Measurements from ENCODE around the gene PRKCH.
"Not testable (repeated sequence)": the region's sequence is repeated elsewhere in the genome, so short reads cannot be mapped to it uniquely, and the experiment has no call there.

PRKCH gene

DNA sequence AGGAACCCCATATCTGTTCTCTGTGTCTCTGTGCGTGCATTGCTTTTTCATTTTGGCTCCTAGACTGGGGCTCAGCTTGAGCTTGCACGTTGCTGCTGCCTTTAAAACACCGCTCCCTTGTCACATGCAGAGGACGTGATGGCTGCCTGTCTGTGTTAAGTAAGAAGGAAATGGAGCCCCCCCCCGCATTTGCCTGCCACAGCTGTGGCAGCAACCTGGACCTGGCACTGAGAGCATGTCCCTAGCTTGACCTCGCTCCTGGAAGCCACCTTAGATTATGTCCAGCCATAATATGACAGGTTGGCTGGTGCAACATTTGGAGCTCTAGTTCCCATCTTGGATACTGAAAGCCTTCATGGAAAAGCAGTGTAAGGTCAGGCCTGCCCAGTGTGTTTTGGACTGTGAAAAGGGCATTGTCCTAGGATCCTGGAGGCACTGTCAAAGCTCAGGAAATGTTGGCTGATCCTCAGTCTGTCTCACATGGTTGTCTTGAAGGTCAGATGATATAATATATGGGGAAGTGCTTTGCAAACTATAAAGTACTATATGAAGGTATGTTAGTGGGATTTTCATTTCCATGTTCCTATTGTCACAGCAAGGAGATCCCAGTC lies 73.8 kb downstream of the PRKCH start:
- peak in 3 of 6 experiments; percentile 12 to 44 (median 37) for DNase-seq

DNA sequence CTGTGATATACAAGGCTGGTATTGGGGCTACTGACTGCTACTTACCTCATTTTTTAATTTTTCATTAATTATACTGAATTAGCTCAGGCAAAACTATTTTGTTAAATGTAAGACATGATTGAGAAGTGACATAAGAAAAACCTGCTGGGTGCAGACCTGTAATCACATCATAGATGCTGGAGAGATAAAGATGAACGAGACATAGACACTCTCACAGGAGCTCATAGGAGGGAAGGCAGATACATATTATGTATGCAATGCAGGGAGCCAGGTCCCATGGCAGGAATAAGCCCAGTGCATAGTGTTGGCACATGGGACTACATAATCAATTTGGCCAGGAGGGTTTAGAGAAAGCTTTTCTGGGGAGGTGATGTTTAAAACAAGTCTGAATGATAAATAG lies 74.9 kb downstream of the PRKCH start:
- no peak for DNase-seq

GRCh38 chr14:61396694-61397093 lies 75.3 kb downstream of the PRKCH start:
- no peak for DNase-seq

GRCh38 chr14:61397615-61398014 lies 76.2 kb downstream of the PRKCH start:
- no peak for DNase-seq

GRCh38 chr14:61398221-61398620 lies 76.8 kb downstream of the PRKCH start:
- no peak for DNase-seq

- DNase-seq, result no peak
Measured at GRCh38 chr14:61399365-61399764, 78.0 kb downstream of the PRKCH start.

DNA sequence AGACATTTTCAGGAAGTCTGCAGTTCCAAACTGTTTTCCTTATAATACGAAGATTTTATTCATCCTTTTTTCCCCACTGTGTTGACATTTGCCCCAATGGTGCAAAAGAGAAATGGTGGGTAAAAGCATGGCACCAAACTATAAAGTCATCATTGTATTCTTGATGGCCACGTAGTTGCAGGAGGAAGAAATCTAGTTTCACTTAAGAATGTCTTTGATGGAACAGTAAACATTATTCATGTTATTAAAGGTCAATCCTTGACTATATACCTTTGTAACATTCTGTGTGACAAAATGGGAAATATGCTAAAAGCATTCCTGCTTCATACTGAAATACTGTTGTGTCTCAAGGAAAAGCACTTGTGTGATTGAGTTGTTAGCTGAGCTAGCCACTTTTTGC lies 80.1 kb downstream of the PRKCH start:
- DNase-seq, result no peak

- DNase-seq, result peak in 3 of 6 experiments; percentile 62 to 76 (median 68)
Measured at GRCh38 chr14:61403411-61403810, 82.0 kb downstream of the PRKCH start.

- DNase-seq, result no peak
Measured at GRCh38 chr14:61404637-61405036, 83.3 kb downstream of the PRKCH start.

DNA sequence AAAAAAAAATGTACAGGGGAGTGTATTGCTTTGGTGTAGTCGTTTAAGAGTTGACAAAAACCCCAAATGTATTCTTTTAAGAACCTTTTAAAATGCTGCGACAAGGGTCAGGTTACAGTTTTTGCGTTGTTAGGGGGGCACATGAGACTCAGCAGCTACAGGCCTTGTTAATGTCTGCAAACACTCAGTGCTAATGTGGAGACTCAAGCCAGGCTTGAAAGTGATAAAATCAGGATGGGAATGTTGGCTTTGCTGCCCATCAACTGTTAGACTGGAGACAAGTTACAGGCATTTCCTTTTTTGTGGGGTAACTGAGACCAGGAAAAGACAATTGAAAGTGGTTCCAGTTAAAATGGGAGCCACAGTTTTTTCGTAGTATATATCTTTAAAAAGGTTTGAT lies 84.8 kb downstream of the PRKCH start:
- no peak for DNase-seq

DNA sequence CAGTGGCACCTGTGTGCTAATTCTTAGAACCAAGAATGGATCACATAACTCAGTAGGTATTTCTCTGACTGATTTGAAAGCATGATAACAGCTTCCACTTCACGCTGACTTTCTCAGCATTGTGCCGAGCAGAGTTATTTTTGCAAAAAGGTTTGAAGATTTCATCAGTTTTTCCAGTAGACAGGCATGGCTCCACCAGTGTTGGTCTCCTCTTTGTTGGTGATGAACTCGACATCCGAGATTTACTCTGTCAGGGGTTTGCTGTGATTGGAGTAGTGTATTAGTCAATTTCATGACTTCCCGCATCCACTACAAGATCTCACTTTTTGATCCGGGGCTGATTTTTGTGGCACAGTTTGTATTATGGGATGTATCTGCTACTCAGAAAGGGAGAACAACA lies 85.3 kb downstream of the PRKCH start:
- peak in 4 of 6 experiments; percentile 11 to 24 (median 16) for DNase-seq

GRCh38 chr14:61408498-61408897 lies 87.1 kb downstream of the PRKCH start:
- DNase-seq, result no peak

DNA sequence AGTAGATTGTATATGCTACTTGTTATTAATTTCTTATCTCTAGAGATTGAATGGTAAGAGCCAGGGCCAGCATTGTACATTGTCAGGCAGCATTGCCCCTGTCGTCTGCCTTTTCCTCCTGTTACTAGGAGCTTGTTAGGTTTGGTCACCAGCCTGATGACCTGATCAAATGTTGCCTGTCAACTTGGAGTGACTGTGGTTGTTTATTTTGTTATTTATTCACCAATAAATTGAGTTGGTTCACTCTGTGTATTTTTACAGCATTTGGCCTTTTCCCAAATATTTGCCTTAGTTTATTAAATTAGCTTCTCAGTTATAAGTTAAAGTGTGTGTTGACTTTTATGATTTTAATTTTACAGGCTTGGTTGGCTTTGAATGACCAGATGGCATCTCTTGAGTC lies 88.4 kb downstream of the PRKCH start:
- no peak for DNase-seq

- DNase-seq, result not testable (repeated sequence)
Measured at GRCh38 chr14:61415934-61416333, 94.6 kb downstream of the PRKCH start.

DNA sequence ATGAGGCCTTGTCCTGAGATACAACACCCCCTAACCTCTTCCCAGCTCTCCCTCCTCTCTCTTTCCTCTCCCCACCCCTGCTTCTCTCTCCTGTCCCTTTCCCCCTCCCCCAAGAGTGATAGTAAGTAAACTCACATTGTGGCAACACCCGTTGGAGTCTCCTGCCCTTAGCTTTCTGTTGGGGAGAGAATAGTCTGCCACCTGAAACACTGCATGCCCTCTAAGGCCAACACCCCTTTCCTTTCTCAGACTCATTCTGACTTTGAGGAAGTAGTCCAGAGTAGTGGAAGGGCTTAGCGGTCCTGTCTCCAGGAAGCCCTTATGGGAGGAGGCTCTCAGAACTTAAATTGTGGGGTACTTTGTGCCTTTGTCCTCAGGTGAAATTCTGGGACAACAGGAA lies 95.2 kb downstream of the PRKCH start:
- no peak for DNase-seq

GRCh38 chr14:61417141-61417540 lies 95.8 kb downstream of the PRKCH start:
- peak in 2 of 6 experiments; percentile 18 to 21 for DNase-seq

DNA sequence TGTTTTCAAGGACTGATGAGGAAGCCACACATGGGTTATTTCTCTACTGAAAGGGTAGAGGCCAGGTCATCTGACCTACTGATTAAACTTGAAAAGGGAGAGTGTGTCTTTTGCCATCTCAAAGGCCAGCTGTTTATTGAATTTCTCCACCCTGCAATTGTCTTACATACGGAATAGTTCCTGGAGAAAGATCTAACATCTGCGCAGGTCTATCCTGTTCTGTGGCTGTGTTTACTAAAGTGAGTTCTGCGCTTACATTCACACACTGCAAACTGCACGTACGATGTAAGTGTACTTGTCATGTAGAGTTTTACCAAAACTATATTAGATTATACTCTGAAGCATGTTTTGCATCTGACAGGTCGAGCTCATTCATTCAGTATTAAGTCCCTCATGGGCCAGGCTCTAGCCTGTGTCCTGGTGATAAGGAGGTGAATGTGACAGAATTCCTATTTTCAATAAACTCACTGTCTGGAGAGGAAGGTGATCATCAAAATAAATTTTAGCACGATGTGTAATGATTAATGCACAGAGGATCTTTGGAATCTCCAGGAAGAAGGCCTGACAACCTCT lies 96.6 kb downstream of the PRKCH start:
- DNase-seq, result no peak

DNA sequence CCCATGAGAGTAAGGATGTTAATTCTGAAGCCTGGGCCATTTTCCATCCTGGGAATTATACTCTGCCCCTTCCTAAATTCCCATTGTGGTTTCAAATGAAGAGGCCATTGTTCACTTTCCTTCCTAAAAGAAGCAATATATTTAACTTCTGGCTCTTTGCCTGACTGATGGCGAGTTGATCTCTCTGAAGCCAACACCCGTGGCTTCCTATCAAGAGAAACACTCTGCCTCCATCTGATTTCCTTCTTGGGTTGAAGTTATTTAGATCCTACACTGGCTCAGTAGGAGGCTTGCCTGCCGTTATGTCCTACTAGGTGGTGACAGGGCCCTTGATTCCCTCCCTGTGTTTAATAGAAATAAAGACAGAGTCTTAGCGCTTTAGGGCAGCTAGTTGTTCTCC lies 97.4 kb downstream of the PRKCH start:
- no peak for DNase-seq

- DNase-seq, result no peak
Measured at GRCh38 chr14:61419201-61419600, 97.8 kb downstream of the PRKCH start.

DNA sequence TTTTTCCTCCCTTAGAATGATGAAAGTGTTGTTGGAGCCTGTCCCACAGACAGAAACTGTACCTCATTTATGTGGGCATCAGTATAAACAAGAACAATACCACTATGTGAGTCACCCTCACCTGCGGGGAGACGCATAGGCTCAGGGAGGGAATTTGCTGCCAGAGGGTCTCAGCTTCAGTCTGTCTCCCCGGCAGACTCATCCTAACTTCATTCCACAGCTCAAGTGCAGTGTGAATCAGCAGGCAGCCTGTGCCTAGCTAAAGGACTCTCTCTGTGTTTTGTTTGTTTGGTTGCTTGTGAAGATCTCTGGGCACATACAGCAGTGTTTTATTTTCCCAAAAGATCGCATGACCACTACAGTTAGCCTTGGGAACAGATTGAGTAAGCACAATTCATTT lies 98.9 kb downstream of the PRKCH start:
- peak in 2 of 6 experiments; percentile 23 to 50 for DNase-seq

GRCh38 chr14:61421212-61421923 lies 100.0 kb downstream of the PRKCH start:
- DNase-seq, result no peak

- no peak for DNase-seq
Measured at GRCh38 chr14:61426048-61426447, 104.7 kb downstream of the PRKCH start.

DNA sequence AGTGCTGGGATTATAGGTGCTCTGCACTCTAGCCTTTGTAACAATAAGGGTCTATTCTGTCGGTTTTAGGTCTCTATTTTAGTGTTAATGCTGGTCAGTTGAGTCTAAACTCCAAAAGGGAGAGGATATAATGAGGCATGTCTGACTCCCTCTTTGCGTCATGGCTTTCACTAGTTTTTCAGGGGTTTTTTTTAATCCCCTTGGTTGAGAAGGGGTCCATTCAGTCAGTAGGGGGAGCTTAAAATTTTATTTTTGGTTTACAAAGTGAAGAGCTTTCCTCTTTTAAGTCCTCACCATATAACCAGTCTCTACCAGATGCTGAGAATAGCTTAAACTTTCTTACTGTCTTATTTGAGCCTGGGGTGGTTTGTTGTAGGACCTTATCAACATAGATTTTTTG lies 106.9 kb downstream of the PRKCH start:
- no peak for DNase-seq

GRCh38 chr14:61429316-61429715 lies 107.9 kb downstream of the PRKCH start:
- DNase-seq, result no peak
